Measurements from ENCODE around the gene DGAT2.

DNA sequence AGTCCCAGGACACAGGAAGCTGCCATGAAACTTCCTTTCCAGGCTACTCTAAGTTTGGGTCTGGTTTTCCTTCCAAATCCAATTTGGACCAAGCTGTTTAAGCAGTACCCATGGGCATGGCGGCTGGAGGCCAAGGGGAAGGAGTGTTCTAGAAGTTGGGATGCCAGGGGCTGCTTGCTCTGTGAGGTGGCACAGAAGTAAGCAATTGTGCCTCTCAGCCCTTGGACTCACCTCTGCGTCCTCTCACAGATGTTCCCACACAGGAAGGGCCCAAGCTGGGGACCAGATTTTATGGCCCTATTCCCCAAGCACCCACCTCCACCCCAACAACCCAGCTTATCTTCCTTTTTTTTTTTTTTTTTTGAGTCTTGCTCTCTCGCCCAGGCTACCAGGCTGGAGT is 3.5 kb upstream of the DGAT2 start:
- TF ChIP-seq CTCF (IDR thresholded peaks at IDR 0.05), result no peak
- TF ChIP-seq POLR2A (IDR thresholded peaks at IDR 0.05), result no peak

All from body of pancreas (tissue), 4 donors.